ENCODE data around the gene DDX1.

Gene DDX1

GRCh38 chr2:15584767-15585469 is 6.8 kb upstream of the DDX1 start:
- TF ChIP-seq CTCF (IDR thresholded peaks at IDR 0.05; ENCODE audit: insufficient read depth, low read depth, low read length, missing control alignments), result no peak
- no peak overlapping the region for H3K4me3 ChIP-seq (ENCODE audit: low read length)
- peak; percentile 54 for DNase-seq (ENCODE audit: low read depth)

GRCh38 chr2:15588329-15588919 is 3.2 kb upstream of the DDX1 start:
- DNase-seq (ENCODE audit: low read depth), result peak; percentile 66
- H3K4me3 ChIP-seq (ENCODE audit: low read length), result no peak overlapping the region
- TF ChIP-seq CTCF (IDR thresholded peaks at IDR 0.05; ENCODE audit: insufficient read depth, low read depth, low read length, missing control alignments), result peak; percentile 81

- TF ChIP-seq CTCF (IDR thresholded peaks at IDR 0.05; ENCODE audit: insufficient read depth, low read depth, low read length, missing control alignments), result no peak
- H3K4me3 ChIP-seq (ENCODE audit: low read length), result peak overlapping the region; percentile 88
- DNase-seq (ENCODE audit: low read depth), result no peak
Measured at GRCh38 chr2:15591373-15591691, 336 bp upstream of the DDX1 start.

GRCh38 chr2:15593327-15593705 is 1.6 kb downstream of the DDX1 start:
- TF ChIP-seq CTCF (IDR thresholded peaks at IDR 0.05; ENCODE audit: insufficient read depth, low read depth, low read length, missing control alignments), result no peak
- H3K4me3 ChIP-seq (ENCODE audit: low read length), result peak overlapping the region; percentile 88
- DNase-seq (ENCODE audit: low read depth), result no peak

- no peak for DNase-seq (ENCODE audit: low read depth)
- H3K4me3 ChIP-seq (ENCODE audit: low read length), result no peak overlapping the region
- no peak for TF ChIP-seq CTCF (IDR thresholded peaks at IDR 0.05; ENCODE audit: insufficient read depth, low read depth, low read length, missing control alignments)
Measured at GRCh38 chr2:15594291-15595256, 2.9 kb downstream of the DDX1 start.

GRCh38 chr2:15595342-15595905 is 3.8 kb downstream of the DDX1 start:
- DNase-seq (ENCODE audit: low read depth), result no peak
- no peak for TF ChIP-seq CTCF (IDR thresholded peaks at IDR 0.05; ENCODE audit: insufficient read depth, low read depth, low read length, missing control alignments)

More at GRCh38 chr2:15595342-15595905, 3.8 kb downstream of the DDX1 start:
- no peak overlapping the region for H3K4me3 ChIP-seq (ENCODE audit: low read length)

Data from epithelial cell of esophagus (primary cell).